WTC11 (cell line): Measurements from ENCODE around the gene REPIN1. TPM values are rescaled to one million over a fixed set of nuclear protein-coding genes. Genes with fewer than 3 reads are reported as not detected.

Source experiments
- ARID4B ChIP-seq: sonication (generic); formaldehyde crosslinking; IDR thresholded peaks from 2 replicates; pipeline ENCODE4 v1.8.0; 2023; ENCODE audit warnings: missing genetic modification reagents, mild to moderate bottlenecking, borderline replicate concordance
- CREB1 ChIP-seq: sonication (generic); formaldehyde crosslinking; IDR thresholded peaks from 2 replicates; pipeline ENCODE4 v1.8.0; 2023; ENCODE audit warnings: mild to moderate bottlenecking, missing genetic modification reagents
- ELF4 ChIP-seq: sonication (generic); formaldehyde crosslinking; IDR thresholded peaks from 2 replicates; pipeline ENCODE4 v1.8.1; 2022; ENCODE audit warnings: low read depth, mild to moderate bottlenecking, moderate library complexity, missing genetic modification reagents
- FOXJ3 ChIP-seq: sonication (generic); formaldehyde crosslinking; IDR thresholded peaks from 2 replicates; pipeline ENCODE4 v1.9.0; 2021; ENCODE audit warnings: missing genetic modification reagents, mild to moderate bottlenecking, borderline replicate concordance
- FOXP1 ChIP-seq: sonication (generic); formaldehyde crosslinking; IDR thresholded peaks from 2 replicates; pipeline ENCODE4 v1.8.0; 2022; ENCODE audit warnings: missing genetic modification reagents, mild to moderate bottlenecking, moderate library complexity, borderline replicate concordance
- GTF2I ChIP-seq: fragments of 250-450 bp; sonication (Bioruptor Pico); conservative IDR thresholded peaks from 2 replicates; pipeline ENCODE4 v1.4.0; 2021; ENCODE audit warnings: mild to moderate bottlenecking
- IRF1 ChIP-seq: sonication (generic); formaldehyde crosslinking; IDR thresholded peaks from 2 replicates; pipeline ENCODE4 v1.8.0; 2023; ENCODE audit warnings: missing genetic modification reagents
- NFYB ChIP-seq: sonication (generic); formaldehyde crosslinking; conservative IDR thresholded peaks from 2 replicates; pipeline ENCODE4 v1.8.0; 2022; ENCODE audit warnings: low read depth, missing genetic modification reagents
- NR2C2 ChIP-seq: sonication (generic); formaldehyde crosslinking; IDR thresholded peaks from 2 replicates; pipeline ENCODE4 v1.8.0; 2022; ENCODE audit warnings: mild to moderate bottlenecking, missing genetic modification reagents
- PRDM15 ChIP-seq: sonication (generic); formaldehyde crosslinking; IDR thresholded peaks from 2 replicates; pipeline ENCODE4 v1.8.0; 2022; ENCODE audit warnings: missing genetic modification reagents
- SMAD3 ChIP-seq: sonication (generic); formaldehyde crosslinking; IDR thresholded peaks from 2 replicates; pipeline ENCODE4 v1.8.0; 2022; ENCODE audit warnings: missing genetic modification reagents, mild to moderate bottlenecking, borderline replicate concordance
- STAT6 ChIP-seq: sonication (generic); formaldehyde crosslinking; conservative IDR thresholded peaks from 2 replicates; pipeline ENCODE4 v1.8.1; 2023; ENCODE audit warnings: mild to moderate bottlenecking, low read depth, missing genetic modification reagents, moderate library complexity
- TEAD1 ChIP-seq: sonication (generic); formaldehyde crosslinking; IDR thresholded peaks from 2 replicates; pipeline ENCODE4 v1.8.0; 2022; ENCODE audit warnings: mild to moderate bottlenecking, missing genetic modification reagents
- TP53 ChIP-seq: sonication (generic); formaldehyde crosslinking; IDR thresholded peaks from 2 replicates; pipeline ENCODE4 v1.8.1; 2023; ENCODE audit warnings: mild to moderate bottlenecking, missing genetic modification reagents
- USF2 ChIP-seq: sonication (generic); formaldehyde crosslinking; IDR thresholded peaks from 2 replicates; pipeline ENCODE4 v1.8.1; 2023; ENCODE audit warnings: mild to moderate bottlenecking, missing genetic modification reagents, moderate library complexity
- ZBTB21 ChIP-seq: sonication (generic); formaldehyde crosslinking; IDR thresholded peaks from 2 replicates; pipeline ENCODE4 v1.8.1; 2023; ENCODE audit warnings: mild to moderate bottlenecking, missing genetic modification reagents, borderline replicate concordance
- ZNF317 ChIP-seq: sonication (generic); formaldehyde crosslinking; IDR thresholded peaks from 2 replicates; pipeline ENCODE4 v1.8.1; 2023; ENCODE audit warnings: low read depth, mild to moderate bottlenecking, moderate library complexity, missing genetic modification reagents, borderline replicate concordance
- ZNF396 ChIP-seq: fragments of 250-450 bp; sonication (Bioruptor Pico); IDR thresholded peaks from 2 replicates; pipeline ENCODE4 v1.8.0; 2021; ENCODE audit warnings: mild to moderate bottlenecking, moderate library complexity, borderline replicate concordance
- ZNF425 ChIP-seq: fragments of 250-450 bp; sonication (Bioruptor Pico); conservative IDR thresholded peaks from 2 replicates; pipeline ENCODE4 v1.9.0; 2021; ENCODE audit warnings: mild to moderate bottlenecking
- ZNF512 ChIP-seq: sonication (generic); formaldehyde crosslinking; IDR thresholded peaks from 2 replicates; pipeline ENCODE4 v1.8.1; 2022; ENCODE audit warnings: missing genetic modification reagents, borderline replicate concordance
- total RNA-seq: library from RNA; stranded (reverse); gene quantifications from 3 replicates; pipeline ENCODE4 v1.2.3, GENCODE V29; 2021

The REPIN1 gene
- total RNA-seq, 1 experiment from 2014 or later: 130 TPM

GRCh38 chr7:150368096-150368883 is at the start of gene REPIN1 (continued):
- TF ChIP-seq ARID4B (CRISPR knock-in tag) (peak; percentile 5; the same call in 1 of the 2 replicates), TEAD1 (0 out of 2 replicates have a peak, but pooled peaks have one; percentile 23), ZNF512 (CRISPR knock-in tag) (no peak), ZNF425 (no peak), STAT6 (CRISPR knock-in tag) (no peak), TP53 (CRISPR knock-in tag) (no peak), SMAD3 (CRISPR knock-in tag) (0 out of 2 replicates have a peak, but pooled peaks have one; percentile 7), NR2C2 (no peak), ZNF396 (no peak), FOXP1 (CRISPR knock-in tag) (no peak), CREB1 (CRISPR knock-in tag) (no peak), GTF2I (no peak), ZNF317 (CRISPR knock-in tag) (no peak), FOXJ3 (CRISPR knock-in tag) (no peak), NFYB (CRISPR knock-in tag) (no peak), USF2 (peak; percentile 97), ELF4 (CRISPR knock-in tag) (no peak), PRDM15 (CRISPR knock-in tag) (no peak), ZBTB21 (CRISPR knock-in tag) (no peak), IRF1 (CRISPR knock-in tag) (no peak)
